Measurements from ENCODE around the gene MPPED2.

DNA sequence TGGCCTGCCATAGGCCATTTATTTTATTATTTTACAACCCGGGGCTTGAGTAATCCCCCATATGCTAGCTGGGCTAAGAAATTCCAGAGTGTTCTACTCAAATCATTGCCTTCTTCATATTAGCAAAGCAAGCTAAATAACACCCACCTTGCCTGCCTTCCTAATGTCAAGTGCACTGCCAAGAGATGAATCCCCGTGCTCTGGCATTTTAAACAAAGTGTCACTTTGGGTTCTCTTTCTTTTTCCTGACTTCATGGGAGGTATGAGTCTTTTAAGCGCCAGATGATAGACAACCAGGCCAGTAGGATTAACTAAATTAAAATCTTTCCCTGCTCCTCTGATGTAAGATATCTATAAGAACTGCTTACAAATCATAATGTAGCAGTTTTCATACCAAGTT, 4.5 kb downstream of the MPPED2 start:
- TF ChIP-seq, protein P1, sequence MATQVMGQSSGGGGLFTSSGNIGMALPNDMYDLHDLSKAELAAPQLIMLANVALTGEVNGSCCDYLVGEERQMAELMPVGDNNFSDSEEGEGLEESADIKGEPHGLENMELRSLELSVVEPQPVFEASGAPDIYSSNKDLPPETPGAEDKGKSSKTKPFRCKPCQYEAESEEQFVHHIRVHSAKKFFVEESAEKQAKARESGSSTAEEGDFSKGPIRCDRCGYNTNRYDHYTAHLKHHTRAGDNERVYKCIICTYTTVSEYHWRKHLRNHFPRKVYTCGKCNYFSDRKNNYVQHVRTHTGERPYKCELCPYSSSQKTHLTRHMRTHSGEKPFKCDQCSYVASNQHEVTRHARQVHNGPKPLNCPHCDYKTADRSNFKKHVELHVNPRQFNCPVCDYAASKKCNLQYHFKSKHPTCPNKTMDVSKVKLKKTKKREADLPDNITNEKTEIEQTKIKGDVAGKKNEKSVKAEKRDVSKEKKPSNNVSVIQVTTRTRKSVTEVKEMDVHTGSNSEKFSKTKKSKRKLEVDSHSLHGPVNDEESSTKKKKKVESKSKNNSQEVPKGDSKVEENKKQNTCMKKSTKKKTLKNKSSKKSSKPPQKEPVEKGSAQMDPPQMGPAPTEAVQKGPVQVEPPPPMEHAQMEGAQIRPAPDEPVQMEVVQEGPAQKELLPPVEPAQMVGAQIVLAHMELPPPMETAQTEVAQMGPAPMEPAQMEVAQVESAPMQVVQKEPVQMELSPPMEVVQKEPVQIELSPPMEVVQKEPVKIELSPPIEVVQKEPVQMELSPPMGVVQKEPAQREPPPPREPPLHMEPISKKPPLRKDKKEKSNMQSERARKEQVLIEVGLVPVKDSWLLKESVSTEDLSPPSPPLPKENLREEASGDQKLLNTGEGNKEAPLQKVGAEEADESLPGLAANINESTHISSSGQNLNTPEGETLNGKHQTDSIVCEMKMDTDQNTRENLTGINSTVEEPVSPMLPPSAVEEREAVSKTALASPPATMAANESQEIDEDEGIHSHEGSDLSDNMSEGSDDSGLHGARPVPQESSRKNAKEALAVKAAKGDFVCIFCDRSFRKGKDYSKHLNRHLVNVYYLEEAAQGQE (IDR thresholded peaks at IDR 0.05; ENCODE audit: low read depth): no peak
- TF ChIP-seq EZH2 (IDR thresholded peaks at IDR 0.05) (no peak), POLR2A (IDR thresholded peaks at IDR 0.05; ENCODE audit: borderline replicate concordance, extremely low read depth, insufficient read depth, insufficient read length) (no peak), POLR2AphosphoS5 (IDR thresholded peaks at IDR 0.05; ENCODE audit: low read depth, low read length) (no peak)
- TF ChIP-seq, protein P2, sequence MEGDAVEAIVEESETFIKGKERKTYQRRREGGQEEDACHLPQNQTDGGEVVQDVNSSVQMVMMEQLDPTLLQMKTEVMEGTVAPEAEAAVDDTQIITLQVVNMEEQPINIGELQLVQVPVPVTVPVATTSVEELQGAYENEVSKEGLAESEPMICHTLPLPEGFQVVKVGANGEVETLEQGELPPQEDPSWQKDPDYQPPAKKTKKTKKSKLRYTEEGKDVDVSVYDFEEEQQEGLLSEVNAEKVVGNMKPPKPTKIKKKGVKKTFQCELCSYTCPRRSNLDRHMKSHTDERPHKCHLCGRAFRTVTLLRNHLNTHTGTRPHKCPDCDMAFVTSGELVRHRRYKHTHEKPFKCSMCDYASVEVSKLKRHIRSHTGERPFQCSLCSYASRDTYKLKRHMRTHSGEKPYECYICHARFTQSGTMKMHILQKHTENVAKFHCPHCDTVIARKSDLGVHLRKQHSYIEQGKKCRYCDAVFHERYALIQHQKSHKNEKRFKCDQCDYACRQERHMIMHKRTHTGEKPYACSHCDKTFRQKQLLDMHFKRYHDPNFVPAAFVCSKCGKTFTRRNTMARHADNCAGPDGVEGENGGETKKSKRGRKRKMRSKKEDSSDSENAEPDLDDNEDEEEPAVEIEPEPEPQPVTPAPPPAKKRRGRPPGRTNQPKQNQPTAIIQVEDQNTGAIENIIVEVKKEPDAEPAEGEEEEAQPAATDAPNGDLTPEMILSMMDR (IDR thresholded peaks at IDR 0.05 in 2 of 3, conservative IDR thresholded peaks at IDR 0.05 in 1 of 3; ENCODE audit: borderline replicate concordance in 1 of 3, insufficient read depth in 1 of 3, low read depth in 2 of 3, low read length in 2 of 3): no peak
